Head of caudate nucleus (tissue), 42 donors: ENCODE data around the gene AURKAIP1.
"Not testable (repeated sequence)": the region's sequence is repeated elsewhere in the genome, so short reads cannot be mapped to it uniquely, and the experiment has no call there.

Source experiments
- DNase-seq, 42 donors: peaks; one replicate each; pipeline versions ENCODE4 v3.0.0 to v3.0.0-alpha.2; 2020 to 2021; ENCODE audit warnings: mixed read lengths in 7 of 42
- intact Hi-C: fragments of 100-400 bp; cut with DNase I; formaldehyde crosslinking; loops from one replicate; pipeline ENCODE4 v1.15.0; 2022

The AURKAIP1 gene

GRCh38 chr1:1374929-1375662 lies at the start of gene AURKAIP1:
Gene AURKAIP1 (minus strand): TSS chr1:1375207. CDS start chr1:1374756, 451 bp downstream.
- peak; percentile 96 to 100 (median 99) for DNase-seq
- intact Hi-C loops = no loop called here

- peak in 3 of 42 donors; percentile 5 to 31 (median 19) for DNase-seq
- intact Hi-C loops = no loop called here
These were observed 49.7 kb upstream of the AURKAIP1 start for GRCh38 chr1:1424707-1425106.

- no peak for DNase-seq
- intact Hi-C loops = no loop called here
These were observed 48.2 kb upstream of the AURKAIP1 start for GRCh38 chr1:1423245-1423597.

- intact Hi-C loops = no loop called here
- peak in 3 of 42 donors; percentile 24 to 32 (median 30) for DNase-seq
These were observed 47.6 kb upstream of the AURKAIP1 start for GRCh38 chr1:1422465-1423244.

- DNase-seq = peak in 1 of 42 donors; percentile 16
- intact Hi-C loops = no loop called here
These were observed 47.0 kb upstream of the AURKAIP1 start for GRCh38 chr1:1421907-1422464.

DNA sequence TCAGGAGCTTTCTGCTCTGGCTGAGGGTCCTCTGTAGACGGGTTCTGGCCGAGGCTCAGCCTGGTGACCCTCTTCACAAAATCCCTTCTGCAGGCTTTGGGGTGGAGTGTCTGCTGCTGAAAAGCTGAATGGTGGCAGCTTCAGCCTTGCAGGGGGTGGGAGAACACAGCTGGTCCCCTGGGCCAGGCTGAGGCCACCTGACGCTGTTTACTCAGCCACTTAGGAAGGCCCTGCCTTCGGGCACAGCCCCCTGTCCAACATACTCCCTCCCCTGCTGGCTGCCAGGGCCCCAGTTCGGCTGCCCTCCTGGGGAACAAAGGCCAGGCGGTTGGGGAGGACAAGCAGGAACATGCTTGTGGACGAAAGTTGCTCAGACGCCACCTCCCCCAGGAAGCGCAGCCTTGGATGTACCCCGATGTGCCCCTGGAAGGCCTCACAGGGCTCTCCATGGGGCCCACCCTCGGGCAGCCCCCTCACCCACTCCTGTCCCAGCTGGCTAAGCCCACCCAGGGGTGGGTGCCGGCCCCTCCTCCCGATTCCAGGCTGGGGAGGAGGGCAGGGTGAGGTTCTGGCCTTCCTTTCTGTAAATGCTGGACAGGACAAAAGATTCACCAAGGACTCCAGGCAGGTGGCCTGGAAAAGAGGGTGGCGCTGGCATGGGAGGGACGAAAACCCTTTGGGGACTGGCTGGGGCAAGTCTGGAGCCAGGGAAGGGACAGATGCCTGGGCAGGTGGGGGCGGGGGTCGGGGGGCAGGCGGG lies 46.3 kb upstream of the AURKAIP1 start, which contains the start of gene ANKRD65:
Gene ANKRD65 (minus strand): TSS at position 130 of the 760 bp plus-strand sequence. CDS start 271 bp downstream, outside the sequence.
- DNase-seq = peak in 32 of 42 donors; percentile 36 to 88 (median 68)
- intact Hi-C loops = no loop called here

DNA sequence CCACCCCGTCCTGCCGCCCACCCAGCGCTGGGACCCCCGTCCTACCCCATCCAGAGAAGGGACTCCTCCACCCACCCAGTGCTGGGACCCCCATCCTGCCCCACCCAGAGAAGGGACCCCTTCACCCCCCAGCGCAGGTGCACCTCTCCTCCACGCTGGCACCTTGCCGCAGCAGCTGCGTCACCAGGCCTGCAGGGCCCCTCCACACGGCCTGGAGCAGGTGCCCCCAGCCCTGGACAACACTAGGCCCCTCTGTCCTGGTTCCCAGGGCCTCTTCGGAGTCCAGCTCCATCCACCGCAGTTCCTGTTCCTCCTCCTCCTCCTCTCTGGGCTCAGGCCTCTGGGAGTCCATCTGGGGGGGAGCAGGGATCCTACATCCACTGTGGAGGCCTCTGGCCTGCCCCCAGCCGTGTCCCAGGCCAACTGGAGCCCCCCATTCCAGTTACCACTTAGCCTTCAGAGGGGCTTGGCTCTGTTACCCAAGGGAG lies 45.7 kb upstream of the AURKAIP1 start:
- intact Hi-C loops = no loop called here

DNA sequence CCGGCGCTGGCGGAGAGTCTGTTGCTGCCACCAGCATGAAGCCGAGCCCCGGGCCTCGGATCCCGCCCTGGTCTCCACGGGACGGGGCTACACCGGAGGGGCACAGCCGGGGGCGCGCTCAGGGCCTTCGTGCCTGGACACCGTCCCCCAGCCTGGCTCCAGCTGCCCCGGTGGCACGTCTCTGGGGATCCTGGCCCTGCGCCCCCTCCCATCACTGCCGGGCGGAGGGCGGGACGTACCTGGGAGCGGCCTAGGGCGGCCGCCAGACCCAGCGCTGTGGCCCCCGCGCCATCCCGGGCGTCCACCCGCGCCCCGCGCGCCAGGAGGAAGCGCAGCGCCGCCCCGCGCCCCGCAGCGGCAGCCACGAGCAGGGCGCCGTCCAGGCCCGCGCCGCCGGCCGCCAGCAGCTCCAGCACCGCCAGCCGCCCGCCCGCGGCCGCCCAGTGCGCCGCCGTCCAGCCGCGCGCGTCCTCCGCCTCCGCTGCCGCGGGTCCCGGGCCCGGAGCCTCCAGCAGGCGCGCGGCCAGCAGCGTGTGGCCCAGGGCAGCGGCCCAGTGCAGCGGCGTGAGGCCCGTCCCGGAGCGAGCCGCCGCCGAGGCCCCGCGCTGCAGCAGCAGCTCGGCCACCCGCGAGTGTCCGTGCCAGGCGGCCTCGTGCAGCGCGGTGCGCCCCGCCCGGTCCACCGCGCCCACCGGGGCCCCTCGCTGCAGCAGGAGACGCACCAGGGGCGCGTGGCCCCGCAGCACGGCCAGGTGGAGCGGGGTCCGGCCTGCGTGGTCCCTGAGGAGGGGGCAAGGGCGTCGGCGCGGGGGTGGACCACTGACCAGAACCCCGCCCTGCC lies 45.0 kb upstream of the AURKAIP1 start:
- intact Hi-C loops = no loop called here

More for the DNA sequence above, 45.7 kb upstream of the AURKAIP1 start:
- DNase-seq = peak in 2 of 42 donors; percentile 3 to 29

DNA sequence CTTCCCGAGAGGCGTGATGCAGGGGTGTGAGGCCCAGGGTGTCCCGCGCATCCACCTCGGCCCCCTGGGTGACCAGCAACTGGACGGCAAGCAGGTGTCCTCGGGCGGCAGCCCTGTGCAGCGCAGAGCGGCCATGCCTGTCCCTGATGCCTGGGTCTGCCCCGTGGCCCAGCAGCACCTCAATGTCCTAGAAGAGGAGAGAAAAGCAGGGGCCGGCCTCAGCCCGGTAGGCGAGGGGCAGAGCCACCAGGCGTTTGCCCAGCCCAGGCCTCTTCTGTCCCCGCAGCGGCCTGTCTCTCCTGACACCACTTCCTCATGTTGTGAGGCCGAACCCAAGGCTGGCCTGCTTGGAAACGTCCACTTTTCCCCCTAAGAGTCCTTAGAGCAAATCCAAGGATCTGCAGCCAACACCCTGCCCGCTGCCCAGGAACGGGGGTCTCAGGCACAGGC lies 44.4 kb upstream of the AURKAIP1 start:
- no peak for DNase-seq
- intact Hi-C loops = no loop called here

More for the DNA sequence above, 45.0 kb upstream of the AURKAIP1 start:
- DNase-seq = peak in 12 of 42 donors; percentile 6 to 74 (median 64)

- intact Hi-C loops = no loop called here
- DNase-seq = no peak
These were observed 43.7 kb upstream of the AURKAIP1 start for GRCh38 chr1:1418464-1419362.

DNA sequence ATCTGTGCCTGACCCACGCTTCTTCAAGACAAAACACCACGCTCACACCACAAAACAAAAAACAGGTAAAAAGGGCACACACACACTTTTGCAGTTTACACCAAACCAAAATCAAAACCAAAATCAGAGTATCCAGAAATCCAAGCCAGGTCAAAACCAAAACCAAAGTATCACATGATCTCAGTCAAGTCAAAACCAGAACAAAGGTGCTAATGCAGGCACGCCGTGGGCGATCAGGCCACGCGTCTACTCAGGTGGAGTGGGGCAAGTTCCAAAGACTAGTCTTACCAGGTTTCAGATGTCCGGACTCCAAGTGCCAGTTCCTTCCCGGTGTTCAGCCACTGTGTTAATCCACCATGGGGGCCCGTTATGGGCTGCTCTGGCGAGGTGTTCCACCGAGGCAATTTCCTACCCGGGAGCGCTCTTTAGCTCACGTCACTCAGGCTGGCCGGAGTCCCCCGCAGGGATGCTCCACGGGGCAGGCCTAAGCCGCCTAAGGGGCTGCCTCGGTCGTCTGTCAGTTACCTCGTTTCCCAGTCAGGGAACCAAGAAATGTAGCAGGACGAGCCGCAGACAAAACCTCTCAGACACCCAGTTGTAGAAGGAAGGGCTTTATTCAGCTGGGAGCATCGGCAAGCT lies 42.9 kb upstream of the AURKAIP1 start:
- intact Hi-C loops = not testable (repeated sequence)
- peak in 1 of 42 donors; percentile 15 for DNase-seq

- intact Hi-C loops, DNase-seq: not testable (repeated sequence)
These were observed 42.4 kb upstream of the AURKAIP1 start for GRCh38 chr1:1417396-1417795.

- DNase-seq = no peak
These were observed 40.7 kb upstream of the AURKAIP1 start for GRCh38 chr1:1415751-1416150.

GRCh38 chr1:1412311-1412902 lies 37.4 kb upstream of the AURKAIP1 start:
- intact Hi-C loops, DNase-seq: not testable (repeated sequence)

More at GRCh38 chr1:1415751-1416150, 40.7 kb upstream of the AURKAIP1 start:
- intact Hi-C loops = no loop called here

- no peak for DNase-seq
- intact Hi-C loops = no loop called here
These were observed 36.6 kb upstream of the AURKAIP1 start for GRCh38 chr1:1411626-1412025.

GRCh38 chr1:1410238-1410637 lies 35.2 kb upstream of the AURKAIP1 start:
- intact Hi-C loops, DNase-seq: not testable (repeated sequence)
